Large intestine (tissue), 3 donors: Measurements from ENCODE around the gene TMC7. TPM values are rescaled to one million over a fixed set of nuclear protein-coding genes. Genes with fewer than 3 reads are reported as not detected.
"Not testable (repeated sequence)": the region's sequence is repeated elsewhere in the genome, so short reads cannot be mapped to it uniquely, and the experiment has no call there.

Source experiments
- DNase-seq, 2 donors: peaks; one replicate each; pipeline versions ENCODE4 v3.0.0 to v3.0.0-alpha.2; 2013
- H3K27ac ChIP-seq: one replicate; pipeline ENCODE4 v1.5.1; 2013; ENCODE audit warnings: low read length
- H3K27me3 ChIP-seq: 2 replicates; pipeline ENCODE4 v1.6.1; 2013; ENCODE audit warnings: low read length; ENCODE audit not compliant: control insufficient read depth, insufficient read depth
- H3K36me3 ChIP-seq: 2 replicates; pipeline ENCODE4 v1.6.1; 2013; ENCODE audit warnings: low read length; ENCODE audit not compliant: control insufficient read depth, insufficient read depth
- H3K4me1 ChIP-seq: one replicate; pipeline ENCODE4 v1.6.1; 2013; ENCODE audit warnings: low read length; ENCODE audit not compliant: control insufficient read depth, insufficient read depth
- H3K4me3 ChIP-seq: one replicate; pipeline ENCODE4 v1.5.1; 2013; ENCODE audit warnings: low read length
- H3K9me3 ChIP-seq: one replicate; pipeline ENCODE4 v1.6.1; 2013; ENCODE audit warnings: mild to moderate bottlenecking, low read depth, low read length, moderate library complexity; ENCODE audit not compliant: control insufficient read depth
- WGBS: methylation state at CpG from one replicate; pipeline ENCODE4 v1.1.5; 2013; ENCODE audit warnings: low lambda C conversion rate; ENCODE audit not compliant: insufficient coverage; 5-methylcytosine and 5-hydroxymethylcytosine counted together
- polyA plus RNA-seq: library from polyadenylated mRNA; unstranded; fragments of 120-200 nt; gene quantifications from one replicate; pipeline ENCODE4 v1.2.1, GENCODE V29; 2013

The TMC7 gene
- polyA plus RNA-seq, 1 donor = 7.7 TPM

DNA sequence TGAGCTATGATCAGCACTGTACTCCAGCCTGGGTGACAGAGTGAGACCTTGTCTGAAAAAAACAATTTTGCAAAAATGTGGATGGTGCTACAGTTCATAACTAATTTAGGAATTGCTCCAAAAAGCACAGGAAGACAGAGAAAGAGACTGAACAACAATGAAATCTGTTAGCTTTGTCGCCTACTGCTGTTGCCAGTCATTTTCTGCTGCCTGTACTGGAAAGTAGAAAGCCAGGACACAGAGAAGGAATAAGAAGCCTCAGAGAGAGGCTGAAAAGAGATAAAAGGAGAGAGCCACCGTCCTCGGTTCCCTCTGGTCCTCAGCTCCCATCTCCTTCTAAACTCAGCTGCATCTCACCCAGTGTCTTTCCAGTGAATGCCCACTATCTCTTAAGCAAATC is 8.6 kb upstream of the TMC7 start:
- H3K27me3 ChIP-seq = peaks cover 3% of the 10 kb centered on the region
- H3K4me1 ChIP-seq = no peaks in the 10 kb centered on the region
- no peak overlapping the region for H3K4me3 ChIP-seq
- DNase-seq = no peak
- no CpG with 5 or more reads among the region's 3 CpGs for WGBS
- H3K27ac ChIP-seq = no peak overlapping the region
- no peaks in the 10 kb centered on the region for H3K9me3 ChIP-seq
- no peaks in the 10 kb centered on the region for H3K36me3 ChIP-seq

DNA sequence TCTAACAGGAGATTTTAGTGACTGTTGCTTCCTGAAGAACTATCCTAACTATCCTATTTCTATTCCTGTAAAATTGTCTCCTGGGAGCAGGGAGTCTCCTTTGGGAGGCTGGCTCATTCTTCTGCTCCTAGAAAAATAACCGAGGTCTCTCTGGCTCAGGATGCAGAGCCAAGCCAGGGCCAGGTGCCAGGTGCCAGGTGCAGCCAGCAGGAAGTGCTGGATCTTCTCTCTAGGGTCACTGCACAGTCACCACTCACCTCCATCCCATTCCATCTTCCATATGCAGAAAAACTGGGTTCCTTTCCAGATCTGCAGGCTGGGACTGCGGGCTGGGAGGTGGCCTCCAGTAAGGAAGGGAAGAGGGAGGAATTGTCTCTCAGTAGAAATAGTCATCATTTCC is 3.8 kb upstream of the TMC7 start:
- no peak for DNase-seq
- no peaks in the 10 kb centered on the region for H3K9me3 ChIP-seq
- H3K27me3 ChIP-seq = peaks cover 4% of the 10 kb centered on the region
- H3K4me1 ChIP-seq = no peaks in the 10 kb centered on the region
- H3K36me3 ChIP-seq = no peaks in the 10 kb centered on the region
- H3K27ac ChIP-seq = no peak overlapping the region
- no CpG with 5 or more reads among the region's 2 CpGs for WGBS
- no peak overlapping the region for H3K4me3 ChIP-seq

DNA sequence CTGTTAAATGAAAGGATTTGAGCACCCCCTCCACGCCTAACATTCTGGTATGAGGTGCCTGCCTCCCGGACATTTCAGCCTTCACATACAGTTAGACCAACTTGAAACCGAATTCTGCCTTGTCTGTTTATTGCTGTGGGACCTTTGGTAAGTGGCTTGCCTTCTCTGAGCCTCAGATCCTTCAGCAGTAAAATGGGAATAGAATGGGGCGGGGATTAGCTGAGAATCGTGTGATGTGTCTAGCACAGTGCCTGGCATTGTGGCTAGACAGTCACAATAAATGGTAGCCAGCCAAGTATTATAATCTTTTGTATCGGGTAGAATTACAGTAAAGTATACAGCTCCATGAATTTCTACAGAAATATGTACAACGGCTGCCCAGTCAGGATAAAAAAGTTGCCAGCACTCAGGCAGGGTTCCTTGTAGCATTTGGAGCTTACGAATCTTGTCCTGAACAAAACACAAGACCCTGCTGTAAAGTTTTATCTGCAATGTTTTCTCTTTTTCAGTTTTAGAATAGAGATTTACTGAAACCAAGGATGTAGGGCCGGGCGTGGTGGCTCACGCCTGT is 786 bp downstream of the TMC7 start:
- Histone ChIP-seq H3K27ac (peak overlapping the region; percentile 61), H3K36me3 (no peaks in the 10 kb centered on the region), H3K9me3 (no peaks in the 10 kb centered on the region), H3K27me3 (peaks cover 2% of the 10 kb centered on the region), H3K4me1 (peaks cover 5% of the 10 kb centered on the region), H3K4me3 (peak overlapping the region; percentile 71)
- WGBS = 100% methylated on average over 3 of the region's 11 CpGs
- no peak for DNase-seq

DNA sequence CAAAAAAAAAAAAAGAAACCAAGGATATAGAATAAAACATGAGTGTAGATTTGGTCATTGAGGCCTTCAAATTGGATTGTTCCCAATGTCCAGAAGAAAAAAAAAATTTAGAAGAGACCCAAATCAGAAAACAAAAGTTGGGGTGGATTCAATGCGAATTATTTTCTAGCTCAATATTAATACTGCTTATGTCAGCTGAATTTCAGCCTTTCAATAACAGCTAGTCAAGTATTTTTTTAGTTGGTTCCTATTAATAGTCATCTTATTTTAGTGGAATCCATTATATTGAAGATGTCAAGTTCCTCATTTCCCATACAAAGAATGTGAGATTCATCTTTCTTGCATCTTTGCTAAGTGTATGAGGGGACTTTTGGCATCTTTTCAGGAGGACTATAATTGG is 1.5 kb downstream of the TMC7 start:
- H3K27me3 ChIP-seq, H3K9me3 ChIP-seq, H3K27ac ChIP-seq, H3K4me1 ChIP-seq, H3K36me3 ChIP-seq, H3K4me3 ChIP-seq, DNase-seq: not testable (repeated sequence)
- WGBS = 100% methylated on average over 1 of the region's 1 CpG

DNA sequence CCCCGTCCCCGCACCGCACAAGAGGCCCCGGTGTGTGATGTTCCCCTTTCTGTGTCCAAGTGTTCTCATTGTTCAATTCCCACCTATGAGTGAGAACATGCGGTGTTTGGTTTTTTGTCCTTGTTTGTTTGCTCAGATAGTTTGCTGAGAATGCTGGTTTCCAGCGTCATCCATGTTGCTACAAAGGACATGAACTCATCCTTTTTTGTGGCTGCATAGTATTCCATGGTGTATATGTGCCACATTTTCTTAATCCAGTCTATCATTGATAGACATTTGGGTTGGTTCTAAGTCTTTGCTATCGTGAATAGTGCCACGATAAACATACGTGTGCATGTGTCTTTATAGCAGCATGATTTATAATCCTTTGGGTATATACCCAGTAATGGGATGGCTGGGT is 8.0 kb downstream of the TMC7 start:
- H3K27me3 ChIP-seq, DNase-seq, H3K9me3 ChIP-seq, H3K27ac ChIP-seq, H3K36me3 ChIP-seq, H3K4me1 ChIP-seq, H3K4me3 ChIP-seq: not testable (repeated sequence)
- no CpG with 5 or more reads among the region's 9 CpGs for WGBS

DNA sequence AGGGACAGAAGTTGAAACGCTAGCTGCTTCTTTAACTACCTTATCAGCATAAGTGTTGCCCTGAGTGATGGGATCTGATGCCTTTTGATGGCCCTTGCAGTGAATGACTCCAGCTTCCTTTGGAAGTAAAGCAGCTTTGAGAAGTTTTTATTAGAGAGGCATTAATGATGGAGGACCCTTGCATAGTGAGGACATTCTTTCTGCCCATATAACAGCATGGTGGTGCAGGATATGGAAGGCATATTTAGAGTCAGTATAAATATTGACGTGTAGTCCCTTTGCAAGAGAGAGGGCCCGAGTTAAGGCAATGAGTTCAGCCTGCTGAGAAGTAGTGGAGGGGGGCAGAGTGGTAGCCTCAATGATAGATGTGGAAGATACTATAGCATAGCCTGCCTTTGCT is 9.8 kb downstream of the TMC7 start:
- DNase-seq, H3K27me3 ChIP-seq, H3K27ac ChIP-seq, H3K9me3 ChIP-seq, H3K4me3 ChIP-seq, H3K36me3 ChIP-seq: not testable (repeated sequence)
- peaks cover 15% of the 10 kb centered on the region for H3K4me1 ChIP-seq
- no CpG with 5 or more reads among the region's 3 CpGs for WGBS

DNA sequence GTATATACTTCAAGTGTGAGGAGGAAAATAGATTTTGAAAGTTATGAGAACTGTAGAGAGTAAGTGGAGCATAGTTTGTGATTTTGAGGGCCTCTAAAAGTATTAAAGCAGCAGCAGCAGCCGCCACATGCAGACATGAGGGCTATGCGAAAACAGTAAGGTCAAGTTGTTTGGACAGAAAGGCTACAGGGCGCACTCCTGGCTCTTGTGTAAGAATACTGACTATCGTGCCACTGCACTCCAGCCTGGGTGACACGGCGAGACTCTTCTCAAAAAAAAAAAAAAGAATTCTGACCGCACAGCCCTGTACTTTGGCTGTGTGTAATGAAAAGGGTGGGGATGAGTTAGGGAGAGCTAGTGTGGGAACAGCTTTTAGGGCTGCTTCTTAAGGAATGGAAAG is 10.4 kb downstream of the TMC7 start:
- H3K9me3 ChIP-seq, DNase-seq, H3K27ac ChIP-seq, H3K36me3 ChIP-seq, H3K27me3 ChIP-seq, H3K4me3 ChIP-seq: not testable (repeated sequence)
- peaks cover 17% of the 10 kb centered on the region for H3K4me1 ChIP-seq
- WGBS = no CpG with 5 or more reads among the region's 7 CpGs

DNA sequence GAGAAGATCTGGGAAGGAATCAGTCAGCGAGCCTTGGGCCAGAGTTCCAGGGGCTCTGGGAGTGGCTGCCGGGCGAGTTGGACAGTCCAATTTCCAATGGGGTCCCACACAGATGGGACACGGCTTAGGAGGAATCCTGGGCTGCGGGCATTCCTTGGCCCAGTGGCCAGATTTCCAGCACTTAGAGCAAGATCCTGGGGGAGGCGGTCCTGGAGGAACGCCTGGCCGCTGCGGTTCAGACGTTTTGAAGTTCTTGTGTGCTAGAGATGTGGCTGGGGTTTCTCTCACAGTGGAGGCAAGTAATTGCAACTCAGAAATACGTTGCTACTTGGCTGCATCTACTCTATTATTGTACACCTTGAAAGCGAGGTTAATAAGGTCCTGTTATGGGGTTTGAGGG is 11.7 kb downstream of the TMC7 start:
- H3K9me3 ChIP-seq, H3K36me3 ChIP-seq, H3K4me3 ChIP-seq, H3K27ac ChIP-seq, H3K27me3 ChIP-seq, DNase-seq: not testable (repeated sequence)
- no CpG with 5 or more reads among the region's 12 CpGs for WGBS
- peaks cover 15% of the 10 kb centered on the region for H3K4me1 ChIP-seq

DNA sequence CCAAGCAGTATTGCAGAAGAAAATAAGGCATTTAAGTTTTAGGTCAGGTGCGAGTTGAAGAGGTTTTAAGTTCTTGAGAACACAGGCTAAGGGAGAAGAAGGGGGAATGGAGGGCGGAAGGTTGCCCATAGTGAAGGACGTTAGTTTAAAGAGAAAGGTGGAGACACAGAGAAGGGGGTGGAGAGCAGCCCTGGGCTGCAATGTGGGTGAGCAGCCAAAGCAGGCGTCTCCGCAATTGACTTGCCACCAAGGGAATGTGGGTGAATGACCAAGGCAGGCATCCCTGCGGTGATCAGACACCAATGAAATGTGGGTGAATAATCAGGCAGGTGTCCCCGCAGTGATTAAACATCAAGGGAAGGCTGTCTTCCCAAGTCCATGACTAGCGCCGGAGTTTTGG is 12.8 kb downstream of the TMC7 start:
- peaks cover 15% of the 10 kb centered on the region for H3K4me1 ChIP-seq
- H3K4me3 ChIP-seq, H3K27me3 ChIP-seq, H3K36me3 ChIP-seq, DNase-seq, H3K9me3 ChIP-seq, H3K27ac ChIP-seq: not testable (repeated sequence)
- WGBS = 84% methylated on average over 2 of the region's 9 CpGs

DNA sequence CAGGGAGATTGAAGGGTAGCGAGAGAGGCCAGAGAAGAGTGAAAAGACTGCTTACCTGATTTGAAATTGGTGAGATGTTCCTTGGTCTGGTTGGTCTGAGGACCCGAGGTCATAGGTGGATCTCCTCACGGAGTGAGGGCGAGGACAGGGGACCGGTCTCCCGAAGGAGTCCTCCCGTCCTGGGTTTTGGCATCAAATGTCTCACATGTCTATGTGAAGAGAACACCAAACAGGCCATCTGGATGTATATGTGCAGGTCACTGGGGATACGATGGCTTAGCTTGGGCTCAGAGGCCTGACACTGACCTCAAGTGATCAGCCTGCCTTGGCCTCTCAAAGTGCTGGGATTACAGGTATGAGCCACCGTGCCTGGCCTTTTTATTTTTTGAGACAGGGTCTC is 13.3 kb downstream of the TMC7 start:
- not testable (repeated sequence) for DNase-seq, H3K27ac ChIP-seq, H3K27me3 ChIP-seq, H3K4me3 ChIP-seq, H3K9me3 ChIP-seq, H3K36me3 ChIP-seq
- no CpG with 5 or more reads among the region's 9 CpGs for WGBS
- H3K4me1 ChIP-seq = peaks cover 15% of the 10 kb centered on the region

DNA sequence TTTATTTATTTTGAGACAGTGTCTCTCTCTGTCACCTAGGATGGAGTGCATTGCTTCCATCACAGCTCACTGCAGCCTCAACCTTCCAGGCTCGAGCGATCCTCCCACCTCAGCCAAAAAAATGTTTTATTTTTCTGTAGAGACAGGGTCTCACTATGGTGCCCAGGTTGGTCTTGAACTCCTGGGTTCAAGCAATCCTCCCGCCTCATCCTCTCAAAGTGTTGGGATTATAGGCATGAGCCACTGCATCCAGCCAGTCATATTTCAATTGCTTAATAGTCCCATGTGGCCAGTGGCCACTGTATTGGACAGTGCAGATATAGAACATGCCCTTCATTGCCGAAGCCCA is 15.3 kb downstream of the TMC7 start:
- Histone ChIP-seq H3K27ac (peak overlapping the region; percentile 89), H3K27me3 (no peaks in the 10 kb centered on the region), H3K4me3 (no peak overlapping the region), H3K4me1 (peaks cover 17% of the 10 kb centered on the region), H3K9me3 (peaks cover 1% of the 10 kb centered on the region), H3K36me3 (no peaks in the 10 kb centered on the region)
- DNase-seq = no peak
- no CpG with 5 or more reads among the region's 4 CpGs for WGBS
